K562 (cell line): ENCODE data around the gene LYST. TPM values are rescaled to one million over a fixed set of nuclear protein-coding genes. Genes with fewer than 3 reads are reported as not detected.

Experiments
- AFF4 ChIP-seq: sonication (generic); formaldehyde crosslinking; IDR thresholded peaks from 2 replicates; pipeline ENCODE4 v1.8.0; 2023; ENCODE audit warnings: mild to moderate bottlenecking, missing genetic modification reagents
- CBX3 ChIP-seq, 2 experiments: IDR thresholded peaks; 1 replicate in 1 of 2; 2 replicates in 1 of 2; pipeline ENCODE4 v1.6.1; 2012; ENCODE audit warnings: inconsistent platforms in 2 of 2, low read length in 2 of 2, borderline replicate concordance in 1 of 2, control low read depth in 1 of 2
- CHCHD3 ChIP-seq: fragments of 250-450 bp; sonication (Bioruptor Pico); IDR thresholded peaks from 2 replicates; pipeline ENCODE4 v2.1.2; 2022; ENCODE audit warnings: mild to moderate bottlenecking
- EP300 ChIP-seq: IDR thresholded peaks from 2 replicates; pipeline ENCODE4 v1.6.1; 2012; ENCODE audit warnings: low read length, improper control_type of control experiment
- ETV5 ChIP-seq: sonication (generic); formaldehyde crosslinking; IDR thresholded peaks from 2 replicates; pipeline ENCODE4 v1.4.0; 2020; ENCODE audit warnings: low read depth, mild to moderate bottlenecking, missing genetic modification reagents
- FOXA3 ChIP-seq, 2 experiments: fragments of 450-650 bp in 1 of 2; sonication (generic) in 1 of 2; formaldehyde crosslinking; IDR thresholded peaks in 1 of 2; conservative IDR thresholded peaks in 1 of 2; 2 replicates each; pipeline versions ENCODE4 v1.4.0 to v1.8.0; 2020 to 2022; ENCODE audit warnings: mild to moderate bottlenecking in 2 of 2, missing genetic modification reagents in 1 of 2
- FOXK2 ChIP-seq, 2 experiments: fragments of 450-650 bp; IDR thresholded peaks in 1 of 2; conservative IDR thresholded peaks in 1 of 2; 2 replicates each; pipeline ENCODE4 v1.6.1; 2016; ENCODE audit warnings: low read depth in 2 of 2, mild to moderate bottlenecking in 1 of 2
- ILF3 ChIP-seq: fragments of 450-650 bp; IDR thresholded peaks from 2 replicates; pipeline ENCODE4 v1.6.1; 2018; ENCODE audit warnings: antibody characterized with exemption, mild to moderate bottlenecking, moderate library complexity, borderline replicate concordance
- JUNB ChIP-seq: fragments of 450-650 bp; formaldehyde crosslinking; conservative IDR thresholded peaks from 2 replicates; pipeline ENCODE4 v1.4.0; 2020; ENCODE audit warnings: mild to moderate bottlenecking
- MTA1 ChIP-seq: fragments of 450-650 bp; IDR thresholded peaks from 2 replicates; pipeline ENCODE4 v1.6.1; 2017; ENCODE audit warnings: borderline replicate concordance
- RBM17 ChIP-seq: fragments of 200-400 bp; formaldehyde crosslinking; IDR thresholded peaks from 2 replicates; pipeline ENCODE4 v1.6.1; 2017; ENCODE audit warnings: low read depth, mild to moderate bottlenecking, low read length, borderline replicate concordance
- ZNF311 ChIP-seq: fragments of 250-450 bp; sonication (Bioruptor Pico); IDR thresholded peaks from 2 replicates; pipeline ENCODE4 v1.4.0; 2020; ENCODE audit warnings: mild to moderate bottlenecking, moderate library complexity
- ZNF639 ChIP-seq, 2 experiments: fragments of 200-800 bp in 1 of 2; sonication (Bioruptor generic) in 1 of 2; sonication (generic) in 1 of 2; formaldehyde crosslinking in 1 of 2; IDR thresholded peaks in 1 of 2; conservative IDR thresholded peaks in 1 of 2; 2 replicates each; pipeline versions ENCODE4 v1.5.0 to v1.6.1; 2016 to 2020; ENCODE audit warnings: missing compliant biosample characterization in 1 of 2, missing genetic modification characterization in 1 of 2, missing genetic modification reagents in 1 of 2
- ZNF780A ChIP-seq: fragments of 250-450 bp; sonication (Bioruptor Pico); IDR thresholded peaks from 2 replicates; pipeline ENCODE4 v1.5.0; 2021; ENCODE audit warnings: mild to moderate bottlenecking
- polyA plus RNA-seq, 8 experiments: library from polyadenylated mRNA; depleted of rRNA in 4 of 8; stranded (reverse) in 5 of 8; unstranded in 3 of 8; fragments of >200 nt; fragmentation: Nextera tagmentation in 2 of 8; fragmentation: Illumina TruSeq in 1 of 8; extraction: Ambion mirVana in 2 of 8; extraction: Trizol in 1 of 8; gene quantifications; 2 replicates each; pipeline versions ENCODE4 v1.2.1 to v1.2.3, GENCODE V29; 2011 to 2014; ENCODE audit warnings: inconsistent platforms in 1 of 8, missing spikeins in 1 of 8
- total RNA-seq, 7 experiments: library from RNA; depleted of rRNA in 6 of 7; stranded (reverse); fragments of >200 nt in 6 of 7; fragmentation: Illumina TruSeq in 2 of 7; extraction: Trizol in 2 of 7; gene quantifications; 2 replicates each; pipeline versions ENCODE4 v1.2.1 to v1.2.3, GENCODE V29; 2011 to 2021; ENCODE audit warnings: low replicate concordance in 1 of 7

Gene LYST
- total and polyA plus RNA-seq, 9 of the 15 experiments (the other 6 are each of a cell fraction or from before 2014, with no cell fraction given) = 0.73 to 2.4 (median 1.4) TPM

- no peak for TF ChIP-seq RBM17
- TF ChIP-seq ETV5 (CRISPR knock-in tag) = no peak
- no peak for TF ChIP-seq AFF4 (CRISPR knock-in tag)
- no peak for TF ChIP-seq FOXA3 (CRISPR knock-in tag; conservative IDR thresholded peaks at IDR 0.05 in 1 of 2, IDR thresholded peaks at IDR 0.05 in 1 of 2)
- TF ChIP-seq CHCHD3 (CRISPR knock-in tag) = no peak
- TF ChIP-seq MTA1 = no peak
- TF ChIP-seq CBX3 (IDR thresholded peaks at IDR 0.05; ENCODE audit: borderline replicate concordance in 1 of 2, low read length in 2 of 2) = no peak
- TF ChIP-seq EP300 = no peak
- TF ChIP-seq ILF3 = no peak
- TF ChIP-seq FOXK2 (conservative IDR thresholded peaks at IDR 0.05 in 1 of 2, IDR thresholded peaks at IDR 0.05 in 1 of 2; ENCODE audit: low read depth in 2 of 2) = no peak
- no peak for TF ChIP-seq JUNB (CRISPR knock-in tag)
- TF ChIP-seq ZNF311 (CRISPR knock-in tag) = no peak
- no peak for TF ChIP-seq ZNF780A (CRISPR knock-in tag)
- TF ChIP-seq ZNF639 (CRISPR knock-in tag; conservative IDR thresholded peaks at IDR 0.05 in 1 of 2, IDR thresholded peaks at IDR 0.05 in 1 of 2) = no peak
Observed at GRCh38 chr1:235907897-235908240, 41.2 kb upstream of the LYST start (continued).
